VCaP (cell line): ENCODE data around the gene SH3BP1.

Experiments used
- H3K27ac ChIP-seq: fragments of 450-650 bp; 2 replicates; pipeline ENCODE4 v1.5.1; 2017
- TF ChIP-seq, protein P1 (sequence below): fragments of 450-650 bp; conservative IDR thresholded peaks from 2 replicates; pipeline ENCODE4 v1.5.1; 2017; ENCODE audit warnings: mild to moderate bottlenecking, moderate library complexity

The SH3BP1 gene

DNA sequence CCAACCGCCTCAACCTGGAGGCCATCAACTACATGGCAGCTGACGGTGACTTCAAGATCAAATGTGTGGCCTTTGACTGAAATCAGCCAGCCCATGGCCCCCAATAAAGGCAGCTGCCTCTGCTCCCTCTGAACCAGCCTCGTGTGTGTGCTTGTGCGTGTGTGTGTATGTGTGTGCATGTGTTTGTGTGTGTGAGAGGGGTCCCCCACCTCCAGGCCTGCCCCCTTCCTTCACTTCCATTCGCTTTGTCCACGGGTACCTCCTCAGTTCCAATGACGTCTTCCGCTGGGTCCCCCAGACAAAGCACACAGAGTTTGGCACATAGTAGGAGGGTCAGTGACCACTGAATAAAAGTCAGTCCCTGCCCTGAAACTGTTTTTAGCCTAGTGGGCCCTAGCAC is 40.2 kb downstream of the SH3BP1 start:
- no peak overlapping the region for H3K27ac ChIP-seq
- TF ChIP-seq, protein P1, sequence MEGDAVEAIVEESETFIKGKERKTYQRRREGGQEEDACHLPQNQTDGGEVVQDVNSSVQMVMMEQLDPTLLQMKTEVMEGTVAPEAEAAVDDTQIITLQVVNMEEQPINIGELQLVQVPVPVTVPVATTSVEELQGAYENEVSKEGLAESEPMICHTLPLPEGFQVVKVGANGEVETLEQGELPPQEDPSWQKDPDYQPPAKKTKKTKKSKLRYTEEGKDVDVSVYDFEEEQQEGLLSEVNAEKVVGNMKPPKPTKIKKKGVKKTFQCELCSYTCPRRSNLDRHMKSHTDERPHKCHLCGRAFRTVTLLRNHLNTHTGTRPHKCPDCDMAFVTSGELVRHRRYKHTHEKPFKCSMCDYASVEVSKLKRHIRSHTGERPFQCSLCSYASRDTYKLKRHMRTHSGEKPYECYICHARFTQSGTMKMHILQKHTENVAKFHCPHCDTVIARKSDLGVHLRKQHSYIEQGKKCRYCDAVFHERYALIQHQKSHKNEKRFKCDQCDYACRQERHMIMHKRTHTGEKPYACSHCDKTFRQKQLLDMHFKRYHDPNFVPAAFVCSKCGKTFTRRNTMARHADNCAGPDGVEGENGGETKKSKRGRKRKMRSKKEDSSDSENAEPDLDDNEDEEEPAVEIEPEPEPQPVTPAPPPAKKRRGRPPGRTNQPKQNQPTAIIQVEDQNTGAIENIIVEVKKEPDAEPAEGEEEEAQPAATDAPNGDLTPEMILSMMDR: no peak

DNA sequence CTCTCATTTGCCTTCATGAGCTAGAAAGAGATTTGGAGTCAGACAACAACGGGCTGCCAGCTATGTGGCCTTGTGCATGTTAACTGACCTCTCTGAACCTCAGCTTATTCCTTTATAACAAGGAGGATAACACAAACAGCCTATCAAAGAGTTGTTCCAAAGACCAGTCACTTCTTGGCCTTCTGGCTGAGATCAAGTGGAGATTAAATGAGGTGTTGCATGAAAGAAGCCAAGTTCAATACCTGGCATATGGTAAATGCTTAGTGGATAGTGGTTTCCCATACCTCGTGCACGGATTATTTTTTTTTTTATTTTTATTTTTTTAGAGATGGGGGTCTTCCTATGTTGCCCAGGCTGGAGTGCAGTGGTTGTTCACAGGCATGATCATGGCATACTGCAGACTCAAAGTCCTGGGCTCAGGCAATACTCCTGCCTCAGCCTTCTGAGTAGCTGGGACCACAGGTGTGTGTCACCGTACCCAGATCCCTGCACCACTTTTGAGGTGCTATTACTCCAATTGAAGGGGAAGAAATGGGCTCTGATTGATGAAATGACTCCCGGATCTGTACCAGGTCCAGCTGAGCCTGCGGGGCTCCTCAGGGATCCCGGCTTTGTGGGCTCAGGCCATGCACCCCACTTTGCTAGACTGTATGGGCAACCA is 40.9 kb downstream of the SH3BP1 start:
- no peak overlapping the region for H3K27ac ChIP-seq

DNA sequence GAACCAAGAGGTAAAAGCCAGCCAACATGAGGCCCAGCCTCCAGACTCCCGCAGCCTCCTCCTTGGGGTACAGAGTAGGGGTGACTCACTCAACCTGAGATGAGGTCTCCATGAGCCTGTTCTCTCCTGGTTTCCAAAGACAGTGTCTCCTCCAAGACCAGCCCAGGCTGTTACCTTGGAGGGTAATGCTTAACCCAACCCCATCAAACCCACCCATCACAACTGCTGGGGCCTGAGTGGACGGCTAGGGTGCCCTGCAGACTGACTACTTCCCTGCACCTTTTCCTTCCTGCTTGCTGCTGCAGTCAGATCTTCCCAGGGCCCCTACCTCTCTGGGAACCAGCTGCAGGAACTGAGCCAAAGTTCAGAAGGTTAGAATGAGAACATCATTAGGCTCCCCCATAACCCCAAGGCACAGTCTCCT is 41.5 kb downstream of the SH3BP1 start:
- TF ChIP-seq, protein P1: no peak
- no peak overlapping the region for H3K27ac ChIP-seq

More for the DNA sequence above, 40.9 kb downstream of the SH3BP1 start:
- TF ChIP-seq, protein P1: no peak

DNA sequence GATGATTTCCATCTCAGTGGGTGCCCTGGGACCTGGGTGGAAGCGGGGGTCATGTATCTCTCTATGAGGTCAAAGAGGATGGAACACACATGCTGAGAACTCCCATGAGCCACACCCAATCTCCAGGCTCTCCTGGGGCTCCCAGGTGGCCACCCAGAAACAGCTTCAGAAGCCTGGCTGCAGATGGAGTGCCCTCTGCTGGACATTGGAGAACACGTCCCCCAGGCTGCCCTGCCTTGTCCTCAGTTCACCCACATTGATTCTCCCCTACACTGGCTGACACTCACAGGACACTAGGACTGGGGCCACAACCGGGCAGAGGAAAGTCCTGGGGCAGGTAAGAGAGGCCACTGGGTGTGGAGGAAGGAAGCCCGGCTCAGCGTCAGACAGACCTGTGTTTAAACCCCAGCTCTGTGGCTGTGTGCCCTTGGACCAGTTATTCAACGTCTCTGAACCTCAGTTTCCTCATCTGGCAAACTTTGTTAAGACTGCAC is 42.1 kb downstream of the SH3BP1 start:
- H3K27ac ChIP-seq: no peak overlapping the region
- TF ChIP-seq, protein P1: peak; percentile 83

DNA sequence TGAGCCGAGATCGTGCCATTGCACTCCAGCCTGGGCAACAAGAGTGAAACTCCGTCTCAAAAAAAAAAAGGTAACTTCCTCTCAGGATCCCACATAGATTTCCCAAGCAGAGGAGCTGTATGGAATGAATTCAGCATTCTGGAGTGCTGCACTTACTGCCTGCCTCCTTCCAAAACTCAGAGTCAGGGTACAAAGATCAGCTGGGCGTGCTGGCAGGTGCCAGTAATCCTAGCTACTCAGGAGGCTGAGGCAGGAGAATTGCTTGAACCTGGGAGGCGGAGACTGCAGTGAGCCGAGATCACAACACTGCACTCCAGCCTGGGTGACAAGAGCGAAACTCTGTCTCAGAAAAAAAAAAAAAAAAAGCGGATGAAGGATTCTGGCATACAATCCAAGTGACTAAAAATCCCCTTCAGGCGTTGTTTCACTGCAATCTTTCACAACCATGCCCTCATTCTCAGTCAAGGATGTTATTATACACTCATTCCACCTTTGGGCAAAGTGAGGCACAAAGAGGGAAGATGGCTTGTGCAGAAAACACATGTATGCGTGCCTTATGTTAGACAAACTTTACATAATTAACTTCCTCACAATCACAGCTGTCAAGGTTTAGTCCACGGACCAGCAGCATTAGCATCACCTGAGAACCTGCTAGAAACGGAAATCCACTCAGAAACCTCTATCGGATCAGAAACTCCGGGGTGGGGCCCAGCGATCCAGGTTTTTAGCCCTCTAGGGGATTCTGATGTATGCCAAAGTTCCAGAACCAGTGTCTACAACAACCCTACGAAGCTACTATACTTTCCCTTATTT is 45.5 kb downstream of the SH3BP1 start:
- TF ChIP-seq, protein P1: no peak
- no peak overlapping the region; the same call in 1 of the 2 replicates for H3K27ac ChIP-seq

DNA sequence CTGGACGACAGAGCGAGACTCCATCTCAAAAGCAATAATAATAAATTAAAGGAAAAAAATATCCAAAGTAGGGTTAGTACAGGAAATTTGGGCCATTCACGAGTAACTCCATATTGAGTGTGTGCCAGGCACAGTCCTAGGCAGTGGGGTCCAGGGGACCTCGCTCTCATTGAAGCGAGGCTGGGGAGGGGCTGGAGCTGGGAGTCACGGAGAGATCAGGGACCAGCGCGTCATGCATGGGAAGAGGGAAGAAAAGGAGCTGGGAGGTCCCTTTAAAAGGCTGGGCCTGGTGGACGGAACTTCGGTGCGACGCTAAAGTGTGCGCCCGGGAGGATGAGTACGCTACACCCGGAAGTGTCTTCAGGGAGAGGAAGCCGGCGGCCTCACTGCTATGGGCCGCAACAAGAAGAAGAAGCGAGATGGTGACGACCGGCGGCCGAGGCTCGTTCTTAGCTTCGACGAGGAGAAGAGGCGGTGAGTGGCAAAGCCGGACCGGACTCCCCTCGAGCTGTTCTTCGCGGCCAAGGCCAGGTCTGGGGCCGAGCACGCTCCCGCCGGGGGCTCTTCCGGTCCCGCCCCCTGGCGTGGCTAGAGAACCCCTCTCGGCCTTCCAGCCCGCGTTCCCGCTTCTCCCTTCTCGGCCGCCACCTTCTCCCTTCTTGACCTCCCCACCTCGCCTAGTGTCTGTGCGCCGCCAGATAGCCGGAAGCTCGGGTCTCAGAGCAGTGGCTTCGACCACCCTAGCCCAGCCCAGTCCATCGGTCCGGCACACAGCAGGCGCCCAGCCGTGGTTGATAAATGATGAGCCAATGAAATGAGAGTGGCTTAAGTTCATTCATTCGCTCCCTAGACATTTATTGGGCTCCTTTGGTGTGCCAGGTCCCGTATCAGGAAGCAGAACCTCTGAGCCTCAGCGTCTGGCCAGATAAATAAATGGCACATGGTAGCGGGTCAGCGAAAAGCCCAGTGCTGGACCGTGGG is 46.8 kb downstream of the SH3BP1 start, which contains the start of gene NOL12:
TSS of gene NOL12 (plus strand) at position 342 of the 981 bp plus-strand sequence. CDS start at position 392, 50 bp downstream.
- H3K27ac ChIP-seq: peak within 1 kb of the TSS; percentile 81
- TF ChIP-seq, protein P1: no peak
